K562 (cell line): Measurements from ENCODE around the gene CARD9. TPM values are rescaled to one million over a fixed set of nuclear protein-coding genes. Genes with fewer than 3 reads are reported as not detected.

Source experiments
- HNRNPK ChIP-seq: fragments of 200-400 bp; formaldehyde crosslinking; IDR thresholded peaks from one replicate; pipeline ENCODE4 v1.6.1; 2018; ENCODE audit warnings: mild to moderate bottlenecking, low read depth, low read length; ENCODE audit not compliant: poor library complexity, severe bottlenecking
- RFX7 ChIP-seq: fragments of 250-450 bp; sonication (Bioruptor Pico); IDR thresholded peaks from 2 replicates; pipeline ENCODE4 v1.5.1; 2021; ENCODE audit warnings: mild to moderate bottlenecking
- SMARCB1 ChIP-seq: IDR thresholded peaks from 2 replicates; pipeline ENCODE4 v1.6.1; 2011; ENCODE audit warnings: improper control_type of control experiment, low read depth; ENCODE audit not compliant: insufficient read length
- SMARCC2 ChIP-seq: fragments of 450-650 bp; IDR thresholded peaks from 2 replicates; pipeline ENCODE4 v1.6.1; 2017; ENCODE audit warnings: antibody characterized with exemption, moderate library complexity, mild to moderate bottlenecking, low read depth
- ZNF282 ChIP-seq: sonication (generic); formaldehyde crosslinking; IDR thresholded peaks from 2 replicates; pipeline ENCODE4 v1.8.1; 2023; ENCODE audit warnings: missing genetic modification reagents
- polyA plus RNA-seq, 8 experiments: library from polyadenylated mRNA; depleted of rRNA in 4 of 8; stranded (reverse) in 5 of 8; unstranded in 3 of 8; fragments of >200 nt; fragmentation: Nextera tagmentation in 2 of 8; fragmentation: Illumina TruSeq in 1 of 8; extraction: Ambion mirVana in 2 of 8; extraction: Trizol in 1 of 8; gene quantifications; 2 replicates each; pipeline versions ENCODE4 v1.2.1 to v1.2.3, GENCODE V29; 2011 to 2014; ENCODE audit warnings: inconsistent platforms in 1 of 8, missing spikeins in 1 of 8
- total RNA-seq, 7 experiments: library from RNA; depleted of rRNA in 6 of 7; stranded (reverse); fragments of >200 nt in 6 of 7; fragmentation: Illumina TruSeq in 2 of 7; extraction: Trizol in 2 of 7; gene quantifications; 2 replicates each; pipeline versions ENCODE4 v1.2.1 to v1.2.3, GENCODE V29; 2011 to 2021; ENCODE audit warnings: low replicate concordance in 1 of 7
- TF ChIP-seq, protein P1 (sequence below), 2 experiments: fragments of 450-650 bp; IDR thresholded peaks; 2 replicates each; pipeline ENCODE4 v1.6.1; 2018; ENCODE audit warnings: mild to moderate bottlenecking in 2 of 2, low read depth in 1 of 2; ENCODE audit not compliant: partially characterized antibody in 2 of 2
- TF ChIP-seq, protein P2 (sequence below): fragments of 250-450 bp; sonication (Bioruptor Pico); IDR thresholded peaks from 2 replicates; pipeline ENCODE4 v1.4.0; 2020; ENCODE audit warnings: borderline replicate concordance

CARD9 gene
- total and polyA plus RNA-seq, 9 of the 15 experiments (the other 6 are each of a cell fraction or from before 2014, with no cell fraction given), result 1.7 to 53.0 (median 9.7) TPM

DNA sequence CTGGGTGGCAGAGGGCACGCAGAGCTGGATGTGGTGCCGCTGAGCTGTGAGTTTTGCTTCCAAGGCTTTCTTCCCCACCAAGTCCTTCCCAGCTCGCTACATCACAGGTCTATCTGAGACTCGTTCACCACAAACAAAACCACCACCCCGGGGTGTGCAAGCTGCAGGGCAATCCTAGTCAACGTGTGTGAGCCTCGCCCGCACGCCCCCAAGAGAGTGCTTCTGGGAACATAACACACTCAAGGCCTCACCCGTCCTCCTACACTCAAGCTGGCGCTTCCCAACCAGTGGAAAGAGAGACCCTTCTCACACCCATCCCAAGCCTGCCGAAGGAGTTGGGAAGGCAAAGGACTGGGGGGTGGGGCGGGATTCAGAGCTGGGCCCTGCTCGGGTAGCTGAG, 15.9 kb upstream of the CARD9 start (continued):
- TF ChIP-seq, protein P1, sequence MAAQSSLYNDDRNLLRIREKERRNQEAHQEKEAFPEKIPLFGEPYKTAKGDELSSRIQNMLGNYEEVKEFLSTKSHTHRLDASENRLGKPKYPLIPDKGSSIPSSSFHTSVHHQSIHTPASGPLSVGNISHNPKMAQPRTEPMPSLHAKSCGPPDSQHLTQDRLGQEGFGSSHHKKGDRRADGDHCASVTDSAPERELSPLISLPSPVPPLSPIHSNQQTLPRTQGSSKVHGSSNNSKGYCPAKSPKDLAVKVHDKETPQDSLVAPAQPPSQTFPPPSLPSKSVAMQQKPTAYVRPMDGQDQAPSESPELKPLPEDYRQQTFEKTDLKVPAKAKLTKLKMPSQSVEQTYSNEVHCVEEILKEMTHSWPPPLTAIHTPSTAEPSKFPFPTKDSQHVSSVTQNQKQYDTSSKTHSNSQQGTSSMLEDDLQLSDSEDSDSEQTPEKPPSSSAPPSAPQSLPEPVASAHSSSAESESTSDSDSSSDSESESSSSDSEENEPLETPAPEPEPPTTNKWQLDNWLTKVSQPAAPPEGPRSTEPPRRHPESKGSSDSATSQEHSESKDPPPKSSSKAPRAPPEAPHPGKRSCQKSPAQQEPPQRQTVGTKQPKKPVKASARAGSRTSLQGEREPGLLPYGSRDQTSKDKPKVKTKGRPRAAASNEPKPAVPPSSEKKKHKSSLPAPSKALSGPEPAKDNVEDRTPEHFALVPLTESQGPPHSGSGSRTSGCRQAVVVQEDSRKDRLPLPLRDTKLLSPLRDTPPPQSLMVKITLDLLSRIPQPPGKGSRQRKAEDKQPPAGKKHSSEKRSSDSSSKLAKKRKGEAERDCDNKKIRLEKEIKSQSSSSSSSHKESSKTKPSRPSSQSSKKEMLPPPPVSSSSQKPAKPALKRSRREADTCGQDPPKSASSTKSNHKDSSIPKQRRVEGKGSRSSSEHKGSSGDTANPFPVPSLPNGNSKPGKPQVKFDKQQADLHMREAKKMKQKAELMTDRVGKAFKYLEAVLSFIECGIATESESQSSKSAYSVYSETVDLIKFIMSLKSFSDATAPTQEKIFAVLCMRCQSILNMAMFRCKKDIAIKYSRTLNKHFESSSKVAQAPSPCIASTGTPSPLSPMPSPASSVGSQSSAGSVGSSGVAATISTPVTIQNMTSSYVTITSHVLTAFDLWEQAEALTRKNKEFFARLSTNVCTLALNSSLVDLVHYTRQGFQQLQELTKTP (IDR thresholded peaks at IDR 0.05; ENCODE audit: low read depth in 1 of 2, partially characterized antibody in 2 of 2), result no peak
- TF ChIP-seq HNRNPK, result no peak
- no peak for TF ChIP-seq ZNF282 (CRISPR knock-in tag)
- TF ChIP-seq SMARCC2, result no peak
- TF ChIP-seq, protein P2, sequence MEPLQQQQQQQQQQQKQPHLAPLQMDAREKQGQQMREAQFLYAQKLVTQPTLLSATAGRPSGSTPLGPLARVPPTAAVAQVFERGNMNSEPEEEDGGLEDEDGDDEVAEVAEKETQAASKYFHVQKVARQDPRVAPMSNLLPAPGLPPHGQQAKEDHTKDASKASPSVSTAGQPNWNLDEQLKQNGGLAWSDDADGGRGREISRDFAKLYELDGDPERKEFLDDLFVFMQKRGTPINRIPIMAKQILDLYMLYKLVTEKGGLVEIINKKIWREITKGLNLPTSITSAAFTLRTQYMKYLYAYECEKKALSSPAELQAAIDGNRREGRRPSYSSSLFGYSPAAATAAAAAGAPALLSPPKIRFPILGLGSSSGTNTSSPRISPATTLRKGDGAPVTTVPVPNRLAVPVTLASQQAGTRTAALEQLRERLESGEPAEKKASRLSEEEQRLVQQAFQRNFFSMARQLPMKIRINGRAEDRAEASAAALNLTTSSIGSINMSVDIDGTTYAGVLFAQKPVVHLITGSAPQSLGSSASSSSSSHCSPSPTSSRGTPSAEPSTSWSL (CRISPR knock-in tag), result no peak
- no peak for TF ChIP-seq RFX7 (CRISPR knock-in tag)
- TF ChIP-seq SMARCB1, result no peak
- TF ChIP-seq, all 486 proteins: peak for 0
